Measurements from ENCODE around the gene RAB3B. TPM values are rescaled to one million over a fixed set of nuclear protein-coding genes. Genes with fewer than 3 reads are reported as not detected.

RAB3B gene
- total RNA-seq, 1 donor from 2014 or later, result not detected

- ATAC-seq (no peak), DNase-seq (no peak)
- intact Hi-C loops (cut with micrococcal nuclease), result no loop called here
These were observed 61.6 kb downstream of the RAB3B start for GRCh38 chr1:51928896-51929295.

- DNase-seq, result no peak
- intact Hi-C loops (cut with micrococcal nuclease), result no loop called here
- no peak for ATAC-seq
These were observed 63.5 kb downstream of the RAB3B start for GRCh38 chr1:51927029-51927428.

GRCh38 chr1:51926171-51926812 is 64.2 kb downstream of the RAB3B start:
- intact Hi-C loops (cut with micrococcal nuclease), result no loop called here
- no peak for DNase-seq

GRCh38 chr1:51924455-51924854 is 66.0 kb downstream of the RAB3B start:
- ATAC-seq (no peak), DNase-seq (no peak)
- intact Hi-C loops (cut with micrococcal nuclease), result no loop called here

More at GRCh38 chr1:51926171-51926812, 64.2 kb downstream of the RAB3B start:
- no peak for ATAC-seq

- intact Hi-C loops (cut with micrococcal nuclease), result no loop called here
- DNase-seq (no peak), ATAC-seq (no peak)
These were observed 68.5 kb downstream of the RAB3B start for GRCh38 chr1:51922040-51922439.

GRCh38 chr1:51920130-51920529 is 70.4 kb downstream of the RAB3B start:
- DNase-seq (no peak), ATAC-seq (no peak)
- intact Hi-C loops (cut with micrococcal nuclease), result no loop called here

- no peak for DNase-seq
- no peak for ATAC-seq
- intact Hi-C loops (cut with micrococcal nuclease), result no loop called here
These were observed 70.8 kb downstream of the RAB3B start for GRCh38 chr1:51919684-51920083.

GRCh38 chr1:51916587-51917405 is 73.7 kb downstream of the RAB3B start:
- intact Hi-C loops (cut with micrococcal nuclease), result no loop called here
- ATAC-seq, result no peak
- DNase-seq, result no peak

GRCh38 chr1:51915951-51916350 is 74.5 kb downstream of the RAB3B start:
- DNase-seq (no peak), ATAC-seq (no peak)
- intact Hi-C loops (cut with micrococcal nuclease), result no loop called here

- DNase-seq (no peak), ATAC-seq (no peak)
- intact Hi-C loops (cut with micrococcal nuclease), result no loop called here
These were observed 77.6 kb downstream of the RAB3B start for GRCh38 chr1:51912881-51913280.

- DNase-seq (no peak), ATAC-seq (no peak)
- intact Hi-C loops (cut with micrococcal nuclease), result no loop called here
These were observed 80.1 kb downstream of the RAB3B start for GRCh38 chr1:51910221-51911000.

GRCh38 chr1:51908499-51908898 is 82.0 kb downstream of the RAB3B start:
- ATAC-seq, result no peak
- intact Hi-C loops (cut with micrococcal nuclease), result no loop called here

GRCh38 chr1:51907079-51907702 is 83.3 kb downstream of the RAB3B start:
- intact Hi-C loops (cut with micrococcal nuclease), result no loop called here
- no peak for ATAC-seq
- DNase-seq, result no peak

More at GRCh38 chr1:51908499-51908898, 82.0 kb downstream of the RAB3B start:
- DNase-seq, result no peak

GRCh38 chr1:51906306-51907078 is 84.0 kb downstream of the RAB3B start:
- no peak for ATAC-seq
- no peak for DNase-seq
- intact Hi-C loops (cut with micrococcal nuclease), result no loop called here

- DNase-seq, result no peak
- intact Hi-C loops (cut with micrococcal nuclease), result no loop called here
- no peak for ATAC-seq
These were observed 88.0 kb downstream of the RAB3B start for GRCh38 chr1:51902456-51902855.

- ATAC-seq (no peak), DNase-seq (no peak)
- intact Hi-C loops (cut with micrococcal nuclease), result no loop called here
These were observed 89.3 kb downstream of the RAB3B start for GRCh38 chr1:51901151-51901550.

GRCh38 chr1:51899022-51899421 is 91.5 kb downstream of the RAB3B start:
- DNase-seq (no peak), ATAC-seq (no peak)
- intact Hi-C loops (cut with micrococcal nuclease), result loop anchor here (5.0 kb wide), 1 partner anchor 103 kb away; no protein-coding TSS in a partner anchor

GRCh38 chr1:51898090-51898734 is 92.3 kb downstream of the RAB3B start:
- intact Hi-C loops (cut with micrococcal nuclease), result loop anchor here (5.0 kb wide), 1 partner anchor 104 kb away; no protein-coding TSS in a partner anchor
- no peak for DNase-seq
- no peak for ATAC-seq
